Measurements from ENCODE around the gene DIP2C. TPM values are rescaled to one million over a fixed set of nuclear protein-coding genes. Genes with fewer than 3 reads are reported as not detected.
A peak's percentile ranks its signal among the peaks of the same experiment; 100 is the strongest.

Gene DIP2C
- total RNA-seq, 1 donor from 2014 or later, result 23.1 TPM

DNA sequence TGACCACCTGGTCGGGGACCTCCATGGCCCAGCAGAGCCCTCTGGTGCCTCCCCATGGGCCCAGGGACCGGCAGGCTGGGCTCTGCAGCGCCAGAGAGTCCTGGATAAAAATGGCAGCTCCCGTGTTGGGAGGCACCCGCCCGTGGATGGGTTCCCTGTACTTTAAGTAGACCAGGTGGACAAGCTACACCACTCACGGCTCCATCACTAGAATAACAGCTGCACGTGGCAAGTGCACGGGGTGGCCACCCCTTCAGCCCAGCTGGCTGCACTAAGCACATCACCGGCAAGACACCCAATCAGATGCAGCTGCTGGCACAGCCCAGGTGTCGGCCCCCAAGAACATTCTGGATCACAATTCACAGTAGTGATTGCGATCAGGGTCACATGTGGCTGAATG, 69.8 kb downstream of the DIP2C start:
- Mint-ChIP-seq H3K27me3 (no peaks in the 10 kb centered on the region), H3K4me3 (no peak overlapping the region), H3K27ac (peak overlapping the region; percentile 74), H3K4me1 (ENCODE audit: unreplicated experiment) (peaks cover 69% of the 10 kb centered on the region), H3K9me3 (no peaks in the 10 kb centered on the region), H3K36me3 (peaks cover 10% of the 10 kb centered on the region)
- TF ChIP-seq, protein P1, sequence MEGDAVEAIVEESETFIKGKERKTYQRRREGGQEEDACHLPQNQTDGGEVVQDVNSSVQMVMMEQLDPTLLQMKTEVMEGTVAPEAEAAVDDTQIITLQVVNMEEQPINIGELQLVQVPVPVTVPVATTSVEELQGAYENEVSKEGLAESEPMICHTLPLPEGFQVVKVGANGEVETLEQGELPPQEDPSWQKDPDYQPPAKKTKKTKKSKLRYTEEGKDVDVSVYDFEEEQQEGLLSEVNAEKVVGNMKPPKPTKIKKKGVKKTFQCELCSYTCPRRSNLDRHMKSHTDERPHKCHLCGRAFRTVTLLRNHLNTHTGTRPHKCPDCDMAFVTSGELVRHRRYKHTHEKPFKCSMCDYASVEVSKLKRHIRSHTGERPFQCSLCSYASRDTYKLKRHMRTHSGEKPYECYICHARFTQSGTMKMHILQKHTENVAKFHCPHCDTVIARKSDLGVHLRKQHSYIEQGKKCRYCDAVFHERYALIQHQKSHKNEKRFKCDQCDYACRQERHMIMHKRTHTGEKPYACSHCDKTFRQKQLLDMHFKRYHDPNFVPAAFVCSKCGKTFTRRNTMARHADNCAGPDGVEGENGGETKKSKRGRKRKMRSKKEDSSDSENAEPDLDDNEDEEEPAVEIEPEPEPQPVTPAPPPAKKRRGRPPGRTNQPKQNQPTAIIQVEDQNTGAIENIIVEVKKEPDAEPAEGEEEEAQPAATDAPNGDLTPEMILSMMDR (conservative IDR thresholded peaks at IDR 0.05), result no peak
- no peak for DNase-seq (ENCODE audit: extremely low spot score, unreplicated experiment)

DNA sequence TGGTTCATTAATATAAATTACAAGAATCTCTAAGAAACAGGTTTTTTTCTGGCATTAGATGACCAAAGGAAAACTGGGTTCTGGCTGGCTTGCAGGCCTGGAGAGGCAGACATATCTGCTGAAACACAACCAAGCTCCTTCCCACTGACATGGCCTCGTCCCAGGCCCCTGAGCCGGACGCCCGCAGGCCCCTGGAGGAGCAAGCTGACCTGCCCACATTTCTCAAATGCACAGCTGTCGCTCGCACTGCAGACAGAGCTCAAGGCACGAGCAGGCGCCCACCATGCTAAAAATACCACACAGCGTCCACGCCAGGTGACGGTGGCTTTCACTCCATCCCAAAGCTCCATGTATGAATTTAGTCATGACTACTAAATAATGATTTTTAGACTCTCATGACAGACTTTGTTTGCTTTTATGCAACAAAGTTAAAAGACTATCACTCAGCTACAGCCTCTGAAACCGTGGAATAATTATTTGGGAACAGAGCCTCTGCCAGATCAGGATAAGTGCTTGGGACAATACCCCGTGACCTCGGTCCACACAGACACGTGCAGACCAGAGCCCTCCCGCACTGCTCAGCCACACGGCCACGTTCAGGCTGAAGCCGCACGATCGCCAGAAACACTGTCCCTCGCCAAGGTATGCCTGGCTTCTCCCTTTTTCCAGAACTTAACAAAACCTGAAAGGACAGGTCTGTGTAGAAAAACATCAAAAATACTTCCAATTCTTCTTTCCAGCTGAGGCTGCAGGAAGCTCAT, 71.1 kb downstream of the DIP2C start:
- Mint-ChIP-seq H3K36me3 (peaks cover 10% of the 10 kb centered on the region), H3K9me3 (no peaks in the 10 kb centered on the region)
- DNase-seq (ENCODE audit: extremely low spot score, unreplicated experiment), result no peak

DNA sequence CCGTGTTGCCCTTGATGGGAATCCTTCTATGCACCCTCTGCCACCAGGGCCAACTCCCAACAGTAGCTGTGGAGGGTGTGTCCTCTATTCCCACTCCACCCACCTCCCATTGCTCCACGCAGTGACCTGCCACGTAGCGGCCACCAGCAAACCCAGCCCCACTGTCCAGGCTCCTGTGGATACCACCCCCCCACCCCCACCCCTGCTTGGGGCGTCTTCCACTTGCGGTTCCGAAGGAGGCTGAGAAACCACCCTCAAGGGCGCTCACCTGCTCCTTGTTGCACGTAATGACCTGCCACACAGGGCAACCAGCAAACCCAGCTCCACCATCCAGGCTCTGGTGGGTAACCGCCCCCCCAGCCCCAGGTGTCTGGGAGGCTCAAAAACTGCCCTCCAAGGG, 72.0 kb downstream of the DIP2C start:
- Mint-ChIP-seq H3K9me3 (no peaks in the 10 kb centered on the region), H3K4me1 (ENCODE audit: unreplicated experiment) (peaks cover 77% of the 10 kb centered on the region), H3K27ac (peak overlapping the region; percentile 75), H3K36me3 (peaks cover 10% of the 10 kb centered on the region), H3K4me3 (peak overlapping the region; percentile 72), H3K27me3 (no peaks in the 10 kb centered on the region)
- DNase-seq (ENCODE audit: extremely low spot score, unreplicated experiment), result no peak
- TF ChIP-seq, protein P1 (conservative IDR thresholded peaks at IDR 0.05), result no peak

More for the DNA sequence above, 71.1 kb downstream of the DIP2C start:
- Mint-ChIP-seq H3K4me1 (ENCODE audit: unreplicated experiment) (peaks cover 74% of the 10 kb centered on the region), H3K27ac (peak overlapping the region; percentile 75), H3K4me3 (no peak overlapping the region), H3K27me3 (no peaks in the 10 kb centered on the region)
- TF ChIP-seq, protein P1 (conservative IDR thresholded peaks at IDR 0.05), result no peak

DNA sequence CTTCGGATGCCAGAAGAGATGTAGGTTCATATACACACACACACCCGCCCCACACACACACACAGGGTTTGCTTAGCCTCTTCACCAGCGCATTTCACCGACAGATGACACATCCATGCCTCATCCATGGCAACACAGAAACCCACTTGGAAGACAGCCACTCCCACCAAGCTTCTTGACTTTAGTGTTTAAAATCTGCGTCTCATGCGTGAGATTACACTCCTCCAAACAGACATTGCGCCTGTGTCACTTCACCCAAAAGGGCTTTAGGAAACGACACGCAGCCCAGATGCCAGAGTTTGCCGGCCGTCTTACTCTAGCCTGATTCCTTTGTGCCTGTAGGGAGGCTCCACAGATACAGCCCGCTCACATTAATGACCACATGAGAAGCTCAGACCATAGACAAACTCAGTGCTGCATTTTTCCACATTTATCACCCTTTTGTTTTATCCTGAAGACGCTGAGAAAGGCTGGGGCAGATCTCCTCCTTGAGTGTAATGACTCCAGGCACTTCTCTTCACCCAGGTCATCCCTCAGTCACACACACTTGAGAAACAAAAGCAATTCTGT, 73.8 kb downstream of the DIP2C start:
- H3K27ac Mint-ChIP-seq, result peak overlapping the region; percentile 81
- TF ChIP-seq, protein P1 (conservative IDR thresholded peaks at IDR 0.05), result no peak
- H3K36me3 Mint-ChIP-seq, result peaks cover 3% of the 10 kb centered on the region
- peak overlapping the region; percentile 69 for H3K4me3 Mint-ChIP-seq
- no peak for DNase-seq (ENCODE audit: extremely low spot score, unreplicated experiment)
- H3K27me3 Mint-ChIP-seq, result no peaks in the 10 kb centered on the region
- H3K4me1 Mint-ChIP-seq (ENCODE audit: unreplicated experiment), result peaks cover 76% of the 10 kb centered on the region
- H3K9me3 Mint-ChIP-seq, result no peaks in the 10 kb centered on the region

DNA sequence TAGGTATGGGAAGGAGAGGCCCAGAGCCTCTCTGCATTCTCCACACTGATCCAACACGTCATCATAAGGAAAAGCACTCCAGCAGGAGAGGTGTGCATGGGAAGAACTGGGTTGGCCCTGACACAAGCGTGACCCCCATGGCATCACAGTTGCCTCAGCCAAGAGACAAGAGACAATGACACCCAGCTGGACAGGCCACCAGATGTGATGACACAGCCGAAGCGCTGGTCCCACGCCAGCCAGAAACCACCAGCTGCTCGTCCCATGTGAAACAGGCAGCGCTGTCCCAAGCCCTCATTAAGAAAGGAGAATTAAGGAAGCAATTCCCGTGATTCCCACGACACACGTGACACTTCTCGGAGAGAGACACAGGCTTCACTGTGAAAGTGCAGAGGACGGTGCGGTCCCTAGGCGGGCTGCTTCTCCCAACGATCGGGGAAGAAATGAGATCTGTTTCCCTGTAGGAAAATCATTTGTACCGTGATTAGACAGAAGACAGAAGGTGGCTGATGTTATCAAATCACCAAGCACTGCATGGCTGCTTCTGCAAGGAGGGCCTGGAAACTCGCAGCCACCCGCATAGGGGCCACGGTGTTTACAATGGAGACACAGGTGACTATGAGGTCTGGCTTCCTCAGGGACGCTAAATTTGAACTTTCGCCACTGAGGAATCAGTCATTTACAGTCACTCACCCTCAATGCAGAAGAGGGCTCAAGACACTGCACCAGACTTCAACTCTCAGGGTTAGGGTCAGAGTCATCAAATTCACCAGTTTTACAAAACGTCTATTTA, 74.5 kb downstream of the DIP2C start:
- peaks cover 3% of the 10 kb centered on the region for H3K36me3 Mint-ChIP-seq
- no peaks in the 10 kb centered on the region for H3K9me3 Mint-ChIP-seq
- peaks cover 79% of the 10 kb centered on the region for H3K4me1 Mint-ChIP-seq (ENCODE audit: unreplicated experiment)
- TF ChIP-seq, protein P1 (conservative IDR thresholded peaks at IDR 0.05), result no peak
- H3K4me3 Mint-ChIP-seq, result no peak overlapping the region
- H3K27ac Mint-ChIP-seq, result peak overlapping the region; percentile 81
- H3K27me3 Mint-ChIP-seq, result no peaks in the 10 kb centered on the region
- no peak for DNase-seq (ENCODE audit: extremely low spot score, unreplicated experiment)

All from type B pancreatic cell (in vitro differentiated cells).